ENCODE measurements around the gene CTIF. TPM values are rescaled to one million over a fixed set of nuclear protein-coding genes. Genes with fewer than 3 reads are reported as not detected.

CTIF gene
- polyA plus RNA-seq, 1 donor from 2014 or later = 50.2 TPM

- Histone ChIP-seq H3F3A (ENCODE audit: insufficient read depth, low read length, poor library complexity, severe bottlenecking) (no peaks in the 10 kb centered on the region), H2AFZ (ENCODE audit: low read depth, low read length) (no peak overlapping the region), H3K4me2 (ENCODE audit: low read length) (no peak overlapping the region), H4K20me1 (ENCODE audit: insufficient read depth) (no peaks in the 10 kb centered on the region), H3K27me3 (ENCODE audit: insufficient read depth, low read depth, low read length) (no peaks in the 10 kb centered on the region), H3K9me3 (ENCODE audit: low read length) (no peaks in the 10 kb centered on the region), H3K4me3 (ENCODE audit: low read length) (no peak overlapping the region), H3K79me2 (replicated peaks; ENCODE audit: insufficient read depth, low read length) (peaks cover 17% of the 10 kb centered on the region), H3K9ac (ENCODE audit: low read length) (no peak overlapping the region), H3K36me3 (ENCODE audit: insufficient read depth, low read length) (peaks cover 8% of the 10 kb centered on the region), H3K27ac (ENCODE audit: low read length) (no peak overlapping the region), H3K9me2 (ENCODE audit: insufficient read depth, low read length) (no peaks in the 10 kb centered on the region)
- no peak for TF ChIP-seq TAF1 (IDR thresholded peaks at IDR 0.05; ENCODE audit: low read depth)
- no peak for TF ChIP-seq EZH2 (IDR thresholded peaks at IDR 0.05; ENCODE audit: borderline replicate concordance, insufficient read depth, low read length, poor library complexity, severe bottlenecking)
- no peak for TF ChIP-seq POLR2AphosphoS5 (IDR thresholded peaks at IDR 0.05)
- no peak for TF ChIP-seq SMC3 (conservative IDR thresholded peaks at IDR 0.05; ENCODE audit: poor library complexity)
- no peak for TF ChIP-seq RAD21 (conservative IDR thresholded peaks at IDR 0.05)
- TF ChIP-seq EP300 (conservative IDR thresholded peaks at IDR 0.05; ENCODE audit: poor library complexity, severe bottlenecking) = no peak
- TF ChIP-seq CTCF (IDR thresholded peaks at IDR 0.05; ENCODE audit: poor library complexity, severe bottlenecking) = no peak
- no peak for TF ChIP-seq REST (IDR thresholded peaks at IDR 0.05; ENCODE audit: borderline replicate concordance)
- no peak for TF ChIP-seq MXI1 (conservative IDR thresholded peaks at IDR 0.05; ENCODE audit: poor library complexity, severe bottlenecking)
These were observed 124.5 kb downstream of the CTIF start for GRCh38 chr18:48663096-48663930.

GRCh38 chr18:48663931-48664847, 125.4 kb downstream of the CTIF start:
- H3K27ac ChIP-seq (ENCODE audit: low read length) = no peak overlapping the region

More at GRCh38 chr18:48663931-48664847, 125.4 kb downstream of the CTIF start:
- Histone ChIP-seq H3F3A (ENCODE audit: insufficient read depth, low read length, poor library complexity, severe bottlenecking) (no peaks in the 10 kb centered on the region), H4K20me1 (ENCODE audit: insufficient read depth) (no peaks in the 10 kb centered on the region), H3K79me2 (replicated peaks; ENCODE audit: insufficient read depth, low read length) (peaks cover 13% of the 10 kb centered on the region), H2AFZ (ENCODE audit: low read depth, low read length) (no peak overlapping the region), H3K9ac (ENCODE audit: low read length) (no peak overlapping the region), H3K9me3 (ENCODE audit: low read length) (no peaks in the 10 kb centered on the region), H3K4me3 (ENCODE audit: low read length) (no peak overlapping the region), H3K27me3 (ENCODE audit: insufficient read depth, low read depth, low read length) (no peaks in the 10 kb centered on the region), H3K4me2 (ENCODE audit: low read length) (no peak overlapping the region), H3K9me2 (ENCODE audit: insufficient read depth, low read length) (no peaks in the 10 kb centered on the region), H3K36me3 (ENCODE audit: insufficient read depth, low read length) (peaks cover 8% of the 10 kb centered on the region)
- TF ChIP-seq EZH2 (IDR thresholded peaks at IDR 0.05; ENCODE audit: borderline replicate concordance, insufficient read depth, low read length, poor library complexity, severe bottlenecking) (no peak), CTCF (IDR thresholded peaks at IDR 0.05; ENCODE audit: poor library complexity, severe bottlenecking) (peak; percentile 57), TAF1 (IDR thresholded peaks at IDR 0.05; ENCODE audit: low read depth) (no peak), MXI1 (conservative IDR thresholded peaks at IDR 0.05; ENCODE audit: poor library complexity, severe bottlenecking) (no peak), EP300 (conservative IDR thresholded peaks at IDR 0.05; ENCODE audit: poor library complexity, severe bottlenecking) (no peak), REST (IDR thresholded peaks at IDR 0.05; ENCODE audit: borderline replicate concordance) (no peak), SMC3 (conservative IDR thresholded peaks at IDR 0.05; ENCODE audit: poor library complexity) (peak; percentile 57), RAD21 (conservative IDR thresholded peaks at IDR 0.05) (peak; percentile 53)

All from neural cell (in vitro differentiated cells).